PC-3 (cell line): ENCODE measurements around the gene DAPK1. TPM values are rescaled to one million over a fixed set of nuclear protein-coding genes. Genes with fewer than 3 reads are reported as not detected.

Experiments
- ATAC-seq: fragments of 200-7000 bp; cut with Tn5 transposase; 2 replicates; pipeline ENCODE4 v1.9.1; 2020; ENCODE audit warnings: mild to moderate bottlenecking, moderate library complexity
- BruUV-seq: library from RNA; stranded (reverse); fragments of 400-500 nt; replicated peaks from 2 replicates; lab custom pipeline; 2021; lab: Mats Ljungman, UMichigan
- CTCF ChIA-PET: fragments of 300-600 bp; sonication (Branson Sonifier 250); formaldehyde crosslinking; loops from one replicate; lab custom pipeline; 2022; ENCODE audit warnings: antibody characterized with exemption; lab: Charles Lee
- POLR2A ChIA-PET: fragments of 300-600 bp; sonication (Branson Sonifier 250); formaldehyde crosslinking; loops from one replicate; lab custom pipeline; 2022; ENCODE audit warnings: antibody characterized with exemption; ENCODE audit not compliant: unreplicated experiment; lab: Charles Lee
- DNase-seq: peaks from one replicate; pipeline ENCODE4 v3.0.0-alpha.2; 2015
- H2AFZ ChIP-seq: fragments of 300-600 bp; sonication (generic); 2 replicates; pipeline ENCODE4 v1.6.0; 2016; ENCODE audit warnings: antibody characterized with exemption, low read length
- H3F3A ChIP-seq: fragments of 300-600 bp; sonication (generic); one replicate; pipeline ENCODE4 v1.6.0; 2017; ENCODE audit warnings: antibody characterized with exemption, low read length, control low read depth, mild to moderate bottlenecking; ENCODE audit not compliant: unreplicated experiment
- H3K27ac ChIP-seq: fragments of 300-600 bp; sonication (generic); 2 replicates; pipeline ENCODE4 v1.5.1; 2016; ENCODE audit warnings: mild to moderate bottlenecking, low read length
- H3K27me3 ChIP-seq: fragments of 300-600 bp; sonication (generic); 2 replicates; pipeline ENCODE4 v1.6.1; 2016; ENCODE audit warnings: low read length, mixed read lengths
- H3K36me3 ChIP-seq: fragments of 300-600 bp; sonication (generic); 2 replicates; pipeline ENCODE4 v1.6.1; 2016; ENCODE audit warnings: low read depth, mixed run types, low read length, mixed read lengths
- H3K4me1 ChIP-seq: fragments of 300-600 bp; sonication (generic); 2 replicates; pipeline ENCODE4 v1.5.1; 2016; ENCODE audit warnings: low read length; ENCODE audit not compliant: insufficient read depth
- H3K4me2 ChIP-seq: fragments of 300-600 bp; sonication (generic); 2 replicates; pipeline ENCODE4 v1.6.0; 2016; ENCODE audit warnings: low read length
- H3K4me3 ChIP-seq: fragments of 300-600 bp; sonication (generic); 2 replicates; pipeline ENCODE4 v1.5.1; 2016; ENCODE audit warnings: mild to moderate bottlenecking, low read length, mixed read lengths
- H3K79me2 ChIP-seq: fragments of 300-600 bp; sonication (generic); 2 replicates; pipeline ENCODE4 v1.6.1; 2017; ENCODE audit warnings: low read length, mixed read lengths
- H3K9ac ChIP-seq: fragments of 300-600 bp; sonication (generic); 2 replicates; pipeline ENCODE4 v1.6.0; 2016; ENCODE audit warnings: mild to moderate bottlenecking, low read length
- H3K9me2 ChIP-seq: fragments of 300-600 bp; sonication (generic); replicated peaks from 2 replicates; pipeline ENCODE4 v1.6.1; 2016; ENCODE audit warnings: mixed run types, low read length, mixed read lengths
- H3K9me3 ChIP-seq: fragments of 300-600 bp; sonication (generic); 2 replicates; pipeline ENCODE4 v1.6.1; 2016; ENCODE audit warnings: low read length, mixed read lengths
- H4K20me1 ChIP-seq: fragments of 300-600 bp; sonication (generic); 2 replicates; pipeline ENCODE4 v1.6.1; 2016; ENCODE audit warnings: low read length, mixed read lengths
- EZH2 ChIP-seq: fragments of 300-600 bp; sonication (generic); IDR thresholded peaks from one replicate; pipeline ENCODE4 v1.6.1; 2017; ENCODE audit warnings: antibody characterized with exemption, mild to moderate bottlenecking, low read length; ENCODE audit not compliant: unreplicated experiment
- EZH2phosphoT487 ChIP-seq: fragments of 300-600 bp; sonication (generic); IDR thresholded peaks from 2 replicates; pipeline ENCODE4 v1.6.1; 2018; ENCODE audit warnings: mild to moderate bottlenecking, antibody characterized with exemption, low read length, borderline replicate concordance
- intact Hi-C: fragments of 100-400 bp; cut with micrococcal nuclease; formaldehyde crosslinking; loops from 2 replicates; pipeline ENCODE4 v1.9.0; 2023
- total RNA-seq: library from RNA; depleted of rRNA; stranded (reverse); fragments of >200 nt; gene quantifications from 2 replicates; pipeline ENCODE4 v1.2.3, GENCODE V29; 2014
- TF ChIP-seq, protein P1 (sequence below): fragments of 300-600 bp; sonication (generic); conservative IDR thresholded peaks from 2 replicates; pipeline ENCODE4 v1.5.1; 2017; ENCODE audit warnings: antibody characterized with exemption, low read depth, mild to moderate bottlenecking, low read length

Gene DAPK1
- total RNA-seq, 1 experiment from 2014 or later = not detected

GRCh38 chr9:87542141-87542540, 44.5 kb downstream of the DAPK1 start:
- H3K4me3 ChIP-seq = no peak overlapping the region
- H3K27ac ChIP-seq = no peak overlapping the region
- no peaks in the 10 kb centered on the region for H3F3A ChIP-seq
- no peaks in the 10 kb centered on the region for H3K27me3 ChIP-seq
- TF ChIP-seq EZH2 (no peak), EZH2phosphoT487 (no peak)
- TF ChIP-seq, protein P1, sequence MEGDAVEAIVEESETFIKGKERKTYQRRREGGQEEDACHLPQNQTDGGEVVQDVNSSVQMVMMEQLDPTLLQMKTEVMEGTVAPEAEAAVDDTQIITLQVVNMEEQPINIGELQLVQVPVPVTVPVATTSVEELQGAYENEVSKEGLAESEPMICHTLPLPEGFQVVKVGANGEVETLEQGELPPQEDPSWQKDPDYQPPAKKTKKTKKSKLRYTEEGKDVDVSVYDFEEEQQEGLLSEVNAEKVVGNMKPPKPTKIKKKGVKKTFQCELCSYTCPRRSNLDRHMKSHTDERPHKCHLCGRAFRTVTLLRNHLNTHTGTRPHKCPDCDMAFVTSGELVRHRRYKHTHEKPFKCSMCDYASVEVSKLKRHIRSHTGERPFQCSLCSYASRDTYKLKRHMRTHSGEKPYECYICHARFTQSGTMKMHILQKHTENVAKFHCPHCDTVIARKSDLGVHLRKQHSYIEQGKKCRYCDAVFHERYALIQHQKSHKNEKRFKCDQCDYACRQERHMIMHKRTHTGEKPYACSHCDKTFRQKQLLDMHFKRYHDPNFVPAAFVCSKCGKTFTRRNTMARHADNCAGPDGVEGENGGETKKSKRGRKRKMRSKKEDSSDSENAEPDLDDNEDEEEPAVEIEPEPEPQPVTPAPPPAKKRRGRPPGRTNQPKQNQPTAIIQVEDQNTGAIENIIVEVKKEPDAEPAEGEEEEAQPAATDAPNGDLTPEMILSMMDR = no peak
- POLR2A ChIA-PET = no interaction called here
- DNase-seq (no peak), ATAC-seq (no peak)
- no peaks in the 10 kb centered on the region for H3K79me2 ChIP-seq
- H3K4me2 ChIP-seq = no peak overlapping the region
- no peak overlapping the region for H3K9ac ChIP-seq
- no TSS peak for BruUV-seq
- CTCF ChIA-PET = no interaction called here
- H3K9me2 ChIP-seq = no peaks in the 10 kb centered on the region
- no peak overlapping the region for H2AFZ ChIP-seq
- no peaks in the 10 kb centered on the region for H3K9me3 ChIP-seq
- no peaks in the 10 kb centered on the region for H3K36me3 ChIP-seq
- no peaks in the 10 kb centered on the region for H4K20me1 ChIP-seq
- H3K4me1 ChIP-seq = no peaks in the 10 kb centered on the region
- intact Hi-C loops = no loop called here

DNA sequence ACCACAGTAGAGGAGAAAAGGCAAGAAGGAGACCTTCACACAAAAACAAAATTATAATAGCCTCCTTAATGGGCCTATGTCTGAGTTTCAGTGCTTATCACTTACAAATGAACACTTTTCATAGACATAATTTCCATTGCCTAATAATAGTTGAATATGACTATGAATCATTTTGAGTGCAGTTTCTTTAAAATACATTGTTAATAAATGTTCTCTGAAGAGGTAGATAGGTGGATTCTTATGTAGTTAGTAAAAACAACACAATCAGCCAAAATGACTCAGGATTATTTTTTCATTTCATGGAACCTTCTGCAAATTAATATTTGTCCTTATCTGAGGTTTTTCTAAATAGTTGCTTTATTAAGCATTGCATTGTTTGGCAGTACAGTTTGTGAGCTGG, 45.6 kb downstream of the DAPK1 start:
- Histone ChIP-seq H3K9ac (no peak overlapping the region), H3K36me3 (no peaks in the 10 kb centered on the region), H4K20me1 (no peaks in the 10 kb centered on the region), H3K9me2 (no peaks in the 10 kb centered on the region), H3K4me3 (no peak overlapping the region), H3K79me2 (no peaks in the 10 kb centered on the region), H3K27ac (no peak overlapping the region), H3F3A (no peaks in the 10 kb centered on the region), H2AFZ (no peak overlapping the region), H3K9me3 (no peaks in the 10 kb centered on the region), H3K27me3 (no peaks in the 10 kb centered on the region), H3K4me1 (no peaks in the 10 kb centered on the region), H3K4me2 (no peak overlapping the region)
- no peak for DNase-seq
- ATAC-seq = no peak
- TF ChIP-seq EZH2phosphoT487 (no peak), EZH2 (no peak)
- TF ChIP-seq, protein P1 = no peak
- BruUV-seq = no TSS peak
- intact Hi-C loops = no loop called here
- ChIA-PET POLR2A (no interaction called here), CTCF (no interaction called here)

GRCh38 chr9:87545858-87546257, 48.2 kb downstream of the DAPK1 start:
- H3K4me1 ChIP-seq = no peaks in the 10 kb centered on the region
- H3K4me3 ChIP-seq = no peak overlapping the region
- H3K27me3 ChIP-seq = no peaks in the 10 kb centered on the region
- H3K4me2 ChIP-seq = no peak overlapping the region
- no peak overlapping the region for H3K27ac ChIP-seq
- no peaks in the 10 kb centered on the region for H3F3A ChIP-seq
- H3K9me2 ChIP-seq = no peaks in the 10 kb centered on the region
- H3K79me2 ChIP-seq = no peaks in the 10 kb centered on the region
- no peak overlapping the region for H3K9ac ChIP-seq
- POLR2A ChIA-PET = no interaction called here
- H3K9me3 ChIP-seq = no peaks in the 10 kb centered on the region
- intact Hi-C loops = no loop called here
- BruUV-seq = no TSS peak
- no peak overlapping the region for H2AFZ ChIP-seq
- no peaks in the 10 kb centered on the region for H3K36me3 ChIP-seq
- DNase-seq = no peak
- TF ChIP-seq EZH2 (no peak), EZH2phosphoT487 (no peak)
- TF ChIP-seq, protein P1 = no peak
- ATAC-seq = no peak
- CTCF ChIA-PET = no interaction called here
- H4K20me1 ChIP-seq = no peaks in the 10 kb centered on the region
